NCI-H2107 (cell line): ENCODE data around the gene GZF1.

Experiments
- DNase-seq: peaks from one replicate; lab custom pipeline; 2025; lab: John Stamatoyannopoulos, UW

Gene GZF1

DNA sequence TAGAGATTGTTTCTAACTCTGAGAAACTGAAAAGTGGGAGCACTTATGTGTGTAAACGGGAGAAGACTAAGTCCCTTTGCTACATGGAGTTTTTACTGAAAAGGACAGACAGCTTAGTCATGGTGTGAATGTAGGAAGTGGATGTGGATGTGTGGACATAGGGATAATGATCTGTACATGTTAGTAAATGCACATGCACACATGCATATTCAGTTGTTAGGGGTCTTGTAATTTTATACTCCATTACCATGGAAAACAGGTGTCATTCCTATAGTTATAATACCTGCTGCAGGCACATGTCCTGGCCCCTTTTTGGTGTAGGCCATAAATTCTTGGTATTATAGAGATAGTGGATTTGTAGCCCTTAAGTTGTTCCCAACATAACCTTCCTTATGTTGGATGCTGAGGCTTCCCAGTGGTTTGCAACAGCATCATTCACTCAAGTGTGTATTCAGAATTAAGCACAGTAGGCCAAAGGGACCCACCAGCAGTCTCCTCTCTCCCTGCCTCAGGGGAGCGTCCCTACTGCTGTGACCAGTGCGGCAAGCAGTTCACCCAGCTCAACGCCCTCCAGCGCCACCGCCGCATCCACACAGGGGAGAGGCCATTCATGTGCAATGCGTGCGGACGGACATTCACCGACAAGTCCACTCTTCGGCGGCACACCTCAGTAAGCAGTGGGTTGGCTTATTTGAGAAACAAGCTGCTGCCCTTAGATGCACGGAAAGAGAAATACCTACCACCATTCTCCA, 7.3 kb downstream of the GZF1 start:
- no peak for DNase-seq

- no peak for DNase-seq
These were observed 8.3 kb downstream of the GZF1 start for GRCh38 chr20:23370274-23370673.

GRCh38 chr20:23370873-23371272, 8.9 kb downstream of the GZF1 start:
- DNase-seq, result no peak

- DNase-seq, result no peak
These were observed 9.5 kb downstream of the GZF1 start for GRCh38 chr20:23371496-23371895.

- DNase-seq, result no peak
These were observed 12.5 kb downstream of the GZF1 start for GRCh38 chr20:23374441-23374840.

DNA sequence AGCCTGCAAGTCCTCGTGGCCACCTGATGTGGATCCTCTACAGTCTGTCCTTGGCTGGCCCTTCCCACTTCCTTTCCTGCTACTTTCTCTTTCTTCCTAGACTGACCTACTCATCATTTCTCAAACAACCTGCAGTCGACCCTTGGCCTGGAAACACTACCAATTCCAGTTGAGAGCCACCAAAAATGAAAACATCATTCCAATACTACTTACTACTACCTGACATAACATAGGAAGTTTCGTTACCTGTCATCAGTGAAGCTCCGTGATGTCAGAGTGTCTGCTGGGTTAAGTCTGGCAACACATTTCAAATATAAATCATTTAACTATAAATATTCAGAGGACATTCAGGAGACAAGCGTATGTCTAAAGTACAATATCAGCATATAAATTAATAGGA, 13.8 kb downstream of the GZF1 start:
- no peak for DNase-seq

- no peak for DNase-seq
These were observed 17.8 kb downstream of the GZF1 start for GRCh38 chr20:23379772-23380171.

GRCh38 chr20:23381876-23382275, 19.9 kb downstream of the GZF1 start:
- DNase-seq, result no peak

DNA sequence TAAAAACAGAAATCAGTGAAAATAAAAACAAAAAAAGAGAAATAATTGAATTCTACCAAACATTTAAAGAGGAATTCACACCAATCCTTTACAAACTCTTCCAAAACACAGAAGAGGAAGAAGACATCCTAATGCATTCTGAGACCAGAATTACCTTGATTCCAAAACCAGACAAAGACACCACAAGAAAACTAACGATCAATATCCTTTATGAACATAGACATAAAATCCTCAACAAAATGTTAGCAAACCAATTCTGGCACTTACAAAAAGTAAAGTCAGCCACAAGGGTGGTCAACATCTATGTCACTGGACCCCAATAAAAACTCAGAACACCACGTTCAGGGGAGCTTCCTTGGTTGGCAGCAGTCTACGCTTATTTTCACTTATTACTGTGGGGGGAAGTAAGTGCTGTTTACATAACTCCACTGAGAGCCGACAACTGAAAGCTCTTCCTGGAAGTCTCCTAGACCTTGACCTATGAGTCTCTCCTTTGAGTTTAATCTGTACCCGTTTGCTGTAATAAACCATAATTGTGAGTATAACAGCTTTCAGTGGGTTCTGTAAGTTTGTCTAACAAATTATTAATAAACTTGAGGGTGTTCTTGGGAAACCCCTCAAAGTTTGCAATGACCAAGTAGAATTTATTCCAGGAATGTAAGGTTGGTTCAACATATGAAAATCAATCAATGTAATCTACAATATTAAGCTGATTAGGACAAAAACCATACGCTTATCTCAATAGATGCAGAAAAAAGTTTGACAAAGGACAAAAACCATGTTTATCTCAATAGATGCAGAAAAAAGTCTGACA, 24.5 kb downstream of the GZF1 start:
- DNase-seq, result no peak

DNA sequence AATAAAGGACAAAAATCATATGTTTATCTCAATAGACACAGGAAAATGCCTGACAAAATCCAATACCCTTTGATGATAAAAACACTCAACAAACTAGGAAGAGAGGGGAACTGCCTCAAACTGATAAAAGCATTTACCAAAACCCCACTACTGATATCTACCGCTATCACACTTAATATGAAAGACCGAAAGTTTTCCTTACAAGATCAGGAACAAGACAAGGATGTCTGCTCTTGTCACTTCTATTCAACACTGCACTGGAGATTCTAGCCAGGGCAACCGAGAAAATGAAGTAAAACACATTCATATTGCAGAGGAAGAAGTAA, 25.1 kb downstream of the GZF1 start:
- no peak for DNase-seq

- no peak for DNase-seq
These were observed 28.3 kb downstream of the GZF1 start for GRCh38 chr20:23390091-23390774.

DNA sequence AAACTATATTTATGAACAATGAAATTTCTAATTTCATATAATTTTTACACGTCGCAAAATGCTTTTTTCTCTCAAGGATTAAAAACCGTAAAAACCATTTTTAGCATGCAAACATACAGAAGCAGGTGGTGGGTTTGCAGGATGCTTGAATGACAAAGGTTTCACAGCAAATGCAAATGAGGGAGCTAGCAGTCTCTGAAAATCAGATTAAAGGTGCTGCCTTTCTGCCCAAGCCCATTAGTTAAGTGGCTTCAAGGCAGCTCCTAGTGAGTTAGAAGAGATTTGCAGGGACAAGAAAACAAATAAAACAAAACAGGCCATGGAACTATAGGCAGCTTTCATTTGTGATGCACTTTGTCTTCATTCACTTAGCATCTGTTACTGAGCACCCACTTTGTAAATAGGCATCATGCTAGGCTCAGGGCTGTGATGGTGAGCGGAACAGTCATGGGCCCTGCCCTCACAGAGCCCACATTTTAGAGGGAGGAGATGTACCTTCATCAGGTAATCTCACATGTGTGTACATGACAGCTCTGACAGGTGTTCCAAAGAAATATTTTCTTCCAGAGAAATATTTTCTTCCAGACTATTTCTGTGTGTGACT, 29.8 kb downstream of the GZF1 start:
- no peak for DNase-seq

DNA sequence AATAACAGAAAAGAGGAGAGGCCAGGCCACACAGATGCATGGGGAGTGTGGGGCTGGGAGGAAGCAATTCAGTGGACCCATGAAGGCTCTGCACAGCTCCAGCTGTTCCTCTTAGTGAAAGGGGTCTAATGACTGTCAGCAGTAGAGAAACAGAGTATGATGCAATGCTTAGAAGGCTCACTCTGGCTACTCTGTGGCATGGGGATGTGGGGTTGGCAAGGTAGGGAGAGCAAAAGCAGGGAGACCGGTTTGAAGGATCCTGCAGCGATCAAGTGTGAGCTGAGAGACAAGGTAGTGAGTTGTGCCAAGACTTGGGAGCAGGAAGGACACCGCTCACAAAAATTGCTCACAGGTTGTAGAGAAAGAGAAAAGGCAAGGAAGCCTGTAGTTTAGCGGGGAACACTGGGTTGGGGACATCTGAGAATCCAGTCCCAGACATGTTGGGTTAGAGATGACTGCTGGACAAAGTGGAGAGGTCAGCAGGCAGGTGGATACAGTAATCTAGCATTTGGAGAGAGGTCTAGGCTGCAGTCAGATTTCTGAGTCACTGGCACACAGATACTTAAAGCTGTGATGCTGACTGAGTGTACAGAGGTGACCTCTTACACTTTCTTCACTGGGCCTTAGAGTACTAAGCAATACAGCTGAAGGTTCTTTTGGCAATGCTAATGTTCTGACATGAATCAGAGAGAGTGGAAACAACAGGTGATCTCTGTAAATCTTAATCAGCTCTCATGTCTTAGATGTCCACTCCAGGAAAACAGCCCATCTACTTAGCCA, 32.2 kb downstream of the GZF1 start:
- no peak for DNase-seq

GRCh38 chr20:23396950-23397627, 35.1 kb downstream of the GZF1 start:
- DNase-seq, result no peak

DNA sequence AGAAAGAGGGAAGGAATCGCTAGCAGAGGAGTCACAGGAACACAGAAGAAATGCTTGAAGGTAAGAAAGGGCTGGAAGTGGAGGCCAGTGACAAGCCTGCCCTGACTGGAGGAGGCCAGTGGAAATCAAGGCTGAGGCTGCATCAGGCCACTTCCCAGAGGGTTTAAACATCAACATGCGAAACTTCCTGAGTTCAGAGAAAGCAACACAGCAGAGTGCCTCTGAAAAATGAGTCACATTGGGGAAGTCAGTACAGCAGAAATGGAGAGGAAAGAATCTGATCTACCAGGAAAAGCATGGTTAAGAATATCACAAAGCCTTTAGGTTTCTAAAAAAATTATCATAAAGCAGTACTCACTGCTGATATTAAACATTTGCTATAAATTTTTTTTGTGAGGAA, 36.0 kb downstream of the GZF1 start:
- DNase-seq, result no peak

GRCh38 chr20:23399568-23400241, 37.7 kb downstream of the GZF1 start:
- DNase-seq, result no peak

DNA sequence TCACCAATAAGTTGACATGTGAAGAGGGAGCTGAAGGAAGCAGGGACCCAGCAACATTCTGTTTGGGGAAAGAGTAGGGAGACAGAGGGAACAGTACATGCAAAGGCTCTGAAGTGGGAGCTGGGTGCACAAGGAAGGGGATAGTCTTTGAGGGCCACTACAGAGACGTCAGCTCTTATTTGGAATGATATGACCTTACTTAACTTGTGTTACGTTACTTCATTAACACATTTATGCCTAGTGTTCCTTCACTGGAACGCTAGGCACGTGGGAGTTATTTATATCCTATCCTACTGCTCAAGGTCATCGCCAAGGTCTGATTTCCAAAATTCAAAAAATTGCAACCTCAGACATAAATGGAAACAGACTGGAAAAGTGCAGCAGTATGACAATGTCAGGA, 39.1 kb downstream of the GZF1 start:
- no peak for DNase-seq

GRCh38 chr20:23403751-23404150, 41.8 kb downstream of the GZF1 start:
- no peak for DNase-seq

GRCh38 chr20:23404196-23404595, 42.2 kb downstream of the GZF1 start:
- DNase-seq, result no peak

DNA sequence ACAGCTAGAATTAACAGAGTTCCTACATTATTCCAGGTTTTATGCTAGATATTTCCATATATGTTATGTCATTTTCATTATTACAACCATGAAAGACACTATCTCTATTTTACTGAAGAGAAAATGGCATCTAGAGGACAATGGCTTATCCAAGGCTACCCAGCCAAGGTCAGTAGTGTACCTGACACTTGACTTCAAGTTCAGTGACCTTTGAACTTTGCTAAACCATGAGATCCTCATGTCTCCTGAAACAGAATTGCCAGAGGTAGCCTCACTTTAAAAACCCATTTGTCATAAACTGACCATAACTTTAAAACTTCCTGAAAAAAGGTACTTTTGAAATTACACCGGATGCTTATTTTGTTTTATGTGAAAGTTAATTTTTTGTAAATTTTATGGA, 44.9 kb downstream of the GZF1 start:
- no peak for DNase-seq
